B cell (primary cell): Measurements from ENCODE around the gene BMP5. TPM values are rescaled to one million over a fixed set of nuclear protein-coding genes. Genes with fewer than 3 reads are reported as not detected.

ENCODE experiments used
- ATAC-seq: fragments of 200-7000 bp; cut with Tn5 transposase; one replicate; pipeline ENCODE4 v1.10.0; 2021; ENCODE audit warnings: low read depth, mild to moderate bottlenecking, moderate number of reproducible peaks, moderate library complexity
- CTCF ChIA-PET: fragments of 350-600 bp; sonication (Branson Sonifier 250); formaldehyde crosslinking; loops from one replicate; lab custom pipeline; 2021; ENCODE audit warnings: antibody characterized with exemption, inconsistent platforms; lab: Charles Lee
- POLR2A ChIA-PET: fragments of 350-600 bp; sonication (Branson Sonifier 250); formaldehyde crosslinking; loops from one replicate; lab custom pipeline; 2021; ENCODE audit warnings: antibody characterized with exemption; lab: Charles Lee
- DNase-seq: peaks from one replicate; pipeline ENCODE4 v3.0.0; 2013
- H2AFZ ChIP-seq: 2 replicates; pipeline ENCODE4 v1.6.1; 2012; ENCODE audit warnings: mild to moderate bottlenecking, low read depth, low read length; ENCODE audit not compliant: insufficient read depth, poor library complexity, severe bottlenecking
- H3K27ac ChIP-seq, 2 donors: 1 replicate in 1 of 2; 2 replicates in 1 of 2; pipeline ENCODE4 v1.5.1; 2012 to 2013; ENCODE audit warnings: low read length in 2 of 2, mild to moderate bottlenecking in 2 of 2, moderate library complexity in 1 of 2
- H3K27me3 ChIP-seq, 4 experiments: fragments of 200-600 bp in 1 of 4; sonication (generic) in 1 of 4; replicated peaks in 1 of 4; 1 replicate in 2 of 4; 2 replicates in 2 of 4; pipeline versions ENCODE4 v1.6.1 to v1.7.0; 2013 to 2016; ENCODE audit warnings: low read length in 3 of 4, mild to moderate bottlenecking in 2 of 4, mixed read lengths in 1 of 4, moderate library complexity in 1 of 4; ENCODE audit not compliant: insufficient read depth in 4 of 4, control insufficient read depth in 3 of 4; ENCODE audit errors: control extremely low read depth in 1 of 4
- H3K36me3 ChIP-seq, 2 experiments: replicated peaks in 1 of 2; 1 replicate in 1 of 2; 2 replicates in 1 of 2; pipeline versions ENCODE4 v1.6.1 to v1.7.1; 2013; ENCODE audit warnings: low read length in 1 of 2; ENCODE audit not compliant: insufficient read depth in 2 of 2, control insufficient read depth in 1 of 2; ENCODE audit errors: control extremely low read depth in 1 of 2, extremely low read depth in 1 of 2
- H3K4me1 ChIP-seq, 2 donors: fragments of 200-600 bp in 1 of 2; sonication (generic) in 1 of 2; 1 replicate in 1 of 2; 2 replicates in 1 of 2; pipeline versions ENCODE4 v1.5.1 to v1.6.1; 2013 to 2017; ENCODE audit warnings: low read length in 2 of 2; ENCODE audit not compliant: control insufficient read depth in 2 of 2, insufficient read depth in 2 of 2
- H3K4me2 ChIP-seq: replicated peaks from 2 replicates; pipeline ENCODE3; 2012; ENCODE audit warnings: mild to moderate bottlenecking, low read depth, low read length; ENCODE audit not compliant: poor library complexity, severe bottlenecking
- H3K4me3 ChIP-seq, 5 experiments: fragments of 200-600 bp in 1 of 5; sonication (generic) in 1 of 5; 1 replicate in 3 of 5; 2 replicates in 2 of 5; pipeline versions ENCODE4 v1.5.1 to v1.7.0; 2011 to 2016; ENCODE audit warnings: low read length in 4 of 5, mild to moderate bottlenecking in 4 of 5, low read depth in 2 of 5, control low read depth in 1 of 5, moderate library complexity in 1 of 5; ENCODE audit not compliant: insufficient read depth in 1 of 5; ENCODE audit errors: control extremely low read depth in 1 of 5, extremely low read depth in 1 of 5
- H3K79me2 ChIP-seq: fragments of 200-600 bp; sonication (generic); one replicate; pipeline ENCODE4 v1.6.0; 2016; ENCODE audit warnings: low read length; ENCODE audit not compliant: control insufficient read depth, insufficient read depth
- H3K9ac ChIP-seq: fragments of 200-600 bp; sonication (generic); 2 replicates; pipeline ENCODE4 v1.6.1; 2017; ENCODE audit warnings: mild to moderate bottlenecking, low read length, moderate library complexity
- H3K9me3 ChIP-seq, 3 donors: one replicate each; pipeline versions ENCODE4 v1.6.1 to v1.7.1; 2013; ENCODE audit warnings: low read length in 2 of 3; ENCODE audit not compliant: control insufficient read depth in 2 of 3, insufficient read depth in 1 of 3; ENCODE audit errors: control extremely low read depth in 1 of 3
- H4K20me1 ChIP-seq: 2 replicates; pipeline ENCODE4 v1.6.0; 2012; ENCODE audit warnings: mild to moderate bottlenecking, low read length; ENCODE audit not compliant: insufficient read depth, control insufficient read depth, poor library complexity, severe bottlenecking
- H3K27ac Mint-ChIP-seq: one replicate; pipeline ENCODE4 v1.8.0; 2021; ENCODE audit warnings: mixed read lengths
- H3K27me3 Mint-ChIP-seq: one replicate; pipeline ENCODE4 v1.8.0; 2021; ENCODE audit warnings: mixed read lengths
- H3K4me1 Mint-ChIP-seq: one replicate; pipeline ENCODE4 v1.8.0; 2021; ENCODE audit warnings: mixed read lengths
- H3K4me3 Mint-ChIP-seq: one replicate; pipeline ENCODE4 v1.8.0; 2021; ENCODE audit warnings: mixed read lengths
- H3K9me3 Mint-ChIP-seq: one replicate; pipeline ENCODE4 v1.8.0; 2022; ENCODE audit warnings: mixed read lengths; ENCODE audit not compliant: insufficient read depth
- EZH2 ChIP-seq: IDR thresholded peaks from 2 replicates; pipeline ENCODE4 v1.6.1; 2012; ENCODE audit warnings: borderline replicate concordance, low read depth, mild to moderate bottlenecking, moderate library complexity, low read length; ENCODE audit not compliant: insufficient read depth, poor library complexity, severe bottlenecking
- WGBS: methylation state at CpG from one replicate; pipeline ENCODE4 v1.1.5; 2013; ENCODE audit warnings: missing lambda C conversion rate; ENCODE audit not compliant: insufficient coverage; 5-methylcytosine and 5-hydroxymethylcytosine counted together
- intact Hi-C: fragments of 100-400 bp; cut with micrococcal nuclease; formaldehyde crosslinking; loops from one replicate; pipeline ENCODE4 v1.10.0; 2022
- polyA plus RNA-seq: library from polyadenylated mRNA; depleted of rRNA; stranded (reverse); fragments of >200 nt; gene quantifications from 2 replicates; pipeline ENCODE4 v1.2.3, GENCODE V29; 2012
- total RNA-seq, 2 donors: library from RNA; stranded (reverse); fragments of 120-200 nt in 1 of 2; gene quantifications; 1 replicate in 1 of 2; 2 replicates in 1 of 2; pipeline versions ENCODE4 v1.2.3 to v1.2.4, GENCODE V29; 2013 to 2022
- TF ChIP-seq, protein P1 (sequence below): fragments of 200-600 bp; IDR thresholded peaks from one replicate; pipeline ENCODE4 v1.8.0; 2022; ENCODE audit warnings: antibody characterized with exemption, mild to moderate bottlenecking

BMP5 gene
- total and polyA plus RNA-seq, 2 donors (not counting 1 experiment from before 2014, with no cell fraction given) = not detected

DNA sequence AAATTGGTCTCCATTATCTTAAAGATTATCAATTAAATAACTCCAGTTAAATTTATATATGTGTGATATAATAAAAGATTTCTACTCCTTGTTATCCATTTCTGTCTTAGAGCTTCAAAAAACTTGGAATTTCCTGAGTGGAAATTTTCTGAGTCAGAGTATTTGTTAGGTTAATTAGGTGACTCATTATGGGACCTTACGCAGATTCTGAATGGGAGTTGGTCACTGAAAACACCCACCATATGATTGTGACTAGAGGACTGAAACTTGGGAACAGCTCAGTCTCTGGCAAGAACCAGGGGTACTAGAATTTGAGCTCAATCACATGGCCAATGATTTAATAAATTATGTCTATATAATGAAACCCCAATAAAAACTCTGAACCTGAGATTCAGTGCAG is 171.0 kb downstream of the BMP5 start:
- WGBS = no CpG with 5 or more reads among the region's 1 CpG
- H3K79me2 ChIP-seq = no peaks in the 10 kb centered on the region
- H3K36me3 ChIP-seq = no peaks in the 10 kb centered on the region
- intact Hi-C loops = no loop called here
- Mint-ChIP-seq H3K27me3 (no peaks in the 10 kb centered on the region), H3K27ac (no peak overlapping the region), H3K4me1 (no peaks in the 10 kb centered on the region), H3K9me3 (no peaks in the 10 kb centered on the region), H3K4me3 (no peak overlapping the region)
- H3K9ac ChIP-seq = no peak overlapping the region
- TF ChIP-seq, protein P1, sequence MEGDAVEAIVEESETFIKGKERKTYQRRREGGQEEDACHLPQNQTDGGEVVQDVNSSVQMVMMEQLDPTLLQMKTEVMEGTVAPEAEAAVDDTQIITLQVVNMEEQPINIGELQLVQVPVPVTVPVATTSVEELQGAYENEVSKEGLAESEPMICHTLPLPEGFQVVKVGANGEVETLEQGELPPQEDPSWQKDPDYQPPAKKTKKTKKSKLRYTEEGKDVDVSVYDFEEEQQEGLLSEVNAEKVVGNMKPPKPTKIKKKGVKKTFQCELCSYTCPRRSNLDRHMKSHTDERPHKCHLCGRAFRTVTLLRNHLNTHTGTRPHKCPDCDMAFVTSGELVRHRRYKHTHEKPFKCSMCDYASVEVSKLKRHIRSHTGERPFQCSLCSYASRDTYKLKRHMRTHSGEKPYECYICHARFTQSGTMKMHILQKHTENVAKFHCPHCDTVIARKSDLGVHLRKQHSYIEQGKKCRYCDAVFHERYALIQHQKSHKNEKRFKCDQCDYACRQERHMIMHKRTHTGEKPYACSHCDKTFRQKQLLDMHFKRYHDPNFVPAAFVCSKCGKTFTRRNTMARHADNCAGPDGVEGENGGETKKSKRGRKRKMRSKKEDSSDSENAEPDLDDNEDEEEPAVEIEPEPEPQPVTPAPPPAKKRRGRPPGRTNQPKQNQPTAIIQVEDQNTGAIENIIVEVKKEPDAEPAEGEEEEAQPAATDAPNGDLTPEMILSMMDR = no peak
- TF ChIP-seq EZH2 = no peak
- no peaks in the 10 kb centered on the region for H4K20me1 ChIP-seq
- no peak overlapping the region for H3K27ac ChIP-seq
- H3K4me2 ChIP-seq = no peak overlapping the region
- no peaks in the 10 kb centered on the region for H3K4me1 ChIP-seq
- H2AFZ ChIP-seq = no peak overlapping the region
- no peak for ATAC-seq
- CTCF ChIA-PET = no interaction called here
- H3K9me3 ChIP-seq = peaks cover 0 to 2% (median 0%) of the 10 kb centered on the region in 3 donors
- no peak overlapping the region for H3K4me3 ChIP-seq
- POLR2A ChIA-PET = no interaction called here
- DNase-seq = no peak
- H3K27me3 ChIP-seq = no peaks in the 10 kb centered on the region
